ENCODE data around the gene THTPA.
"Not testable (repeated sequence)": the region's sequence is repeated elsewhere in the genome, so short reads cannot be mapped to it uniquely, and the experiment has no call there.

The THTPA gene

GRCh38 chr14:23532658-23533057, 23.4 kb upstream of the THTPA start:
- H3K4me1 ChIP-seq (ENCODE audit: control insufficient read depth, insufficient read depth, low read length, poor library complexity, severe bottlenecking), result no peaks in the 10 kb centered on the region
- H3K27ac ChIP-seq (ENCODE audit: insufficient read depth, low read length, poor library complexity, severe bottlenecking), result no peak overlapping the region
- H3K27me3 ChIP-seq (replicated peaks; ENCODE audit: control insufficient read depth, insufficient read depth, low read length, poor library complexity, severe bottlenecking), result no peaks in the 10 kb centered on the region
- no peak overlapping the region for H3K4me3 ChIP-seq (ENCODE audit: insufficient read depth, low read depth, low read length, poor library complexity, severe bottlenecking)
- no peaks in the 10 kb centered on the region for H3K36me3 ChIP-seq (ENCODE audit: control insufficient read depth, insufficient read depth, low read length)
- no peaks in the 10 kb centered on the region for H3K9me3 ChIP-seq (ENCODE audit: control insufficient read depth, low read length)
- DNase-seq, result no peak

GRCh38 chr14:23533652-23534435, 22.2 kb upstream of the THTPA start:
- Histone ChIP-seq H3K9me3 (ENCODE audit: control insufficient read depth, low read length) (no peaks in the 10 kb centered on the region), H3K36me3 (ENCODE audit: control insufficient read depth, insufficient read depth, low read length) (no peaks in the 10 kb centered on the region), H3K4me3 (ENCODE audit: insufficient read depth, low read depth, low read length, poor library complexity, severe bottlenecking) (no peak overlapping the region), H3K27me3 (replicated peaks; ENCODE audit: control insufficient read depth, insufficient read depth, low read length, poor library complexity, severe bottlenecking) (no peaks in the 10 kb centered on the region), H3K27ac (ENCODE audit: insufficient read depth, low read length, poor library complexity, severe bottlenecking) (no peak overlapping the region), H3K4me1 (ENCODE audit: control insufficient read depth, insufficient read depth, low read length, poor library complexity, severe bottlenecking) (no peaks in the 10 kb centered on the region)
- no peak for DNase-seq

- Histone ChIP-seq H3K4me3 (ENCODE audit: insufficient read depth, low read depth, low read length, poor library complexity, severe bottlenecking) (no peak overlapping the region), H3K27ac (ENCODE audit: insufficient read depth, low read length, poor library complexity, severe bottlenecking) (no peak overlapping the region), H3K4me1 (ENCODE audit: control insufficient read depth, insufficient read depth, low read length, poor library complexity, severe bottlenecking) (no peaks in the 10 kb centered on the region)
These were observed 20.1 kb upstream of the THTPA start for GRCh38 chr14:23535943-23536342.

GRCh38 chr14:23536494-23536893, 19.6 kb upstream of the THTPA start:
- Histone ChIP-seq H3K4me1 (ENCODE audit: control insufficient read depth, insufficient read depth, low read length, poor library complexity, severe bottlenecking) (no peaks in the 10 kb centered on the region), H3K27ac (ENCODE audit: insufficient read depth, low read length, poor library complexity, severe bottlenecking) (no peak overlapping the region), H3K4me3 (ENCODE audit: insufficient read depth, low read depth, low read length, poor library complexity, severe bottlenecking) (no peak overlapping the region), H3K9me3 (ENCODE audit: control insufficient read depth, low read length) (no peaks in the 10 kb centered on the region), H3K36me3 (ENCODE audit: control insufficient read depth, insufficient read depth, low read length) (no peaks in the 10 kb centered on the region), H3K27me3 (replicated peaks; ENCODE audit: control insufficient read depth, insufficient read depth, low read length, poor library complexity, severe bottlenecking) (no peaks in the 10 kb centered on the region)
- DNase-seq, result no peak

More at GRCh38 chr14:23535943-23536342, 20.1 kb upstream of the THTPA start:
- DNase-seq, result no peak
- Histone ChIP-seq H3K9me3 (ENCODE audit: control insufficient read depth, low read length) (no peaks in the 10 kb centered on the region), H3K27me3 (replicated peaks; ENCODE audit: control insufficient read depth, insufficient read depth, low read length, poor library complexity, severe bottlenecking) (no peaks in the 10 kb centered on the region), H3K36me3 (ENCODE audit: control insufficient read depth, insufficient read depth, low read length) (no peaks in the 10 kb centered on the region)

- not testable (repeated sequence) for DNase-seq; H3K9me3 ChIP-seq (ENCODE audit: control insufficient read depth, low read length); H3K27ac ChIP-seq (ENCODE audit: insufficient read depth, low read length, poor library complexity, severe bottlenecking); H3K4me1 ChIP-seq (ENCODE audit: control insufficient read depth, insufficient read depth, low read length, poor library complexity, severe bottlenecking); H3K27me3 ChIP-seq (replicated peaks; ENCODE audit: control insufficient read depth, insufficient read depth, low read length, poor library complexity, severe bottlenecking); H3K4me3 ChIP-seq (ENCODE audit: insufficient read depth, low read depth, low read length, poor library complexity, severe bottlenecking); H3K36me3 ChIP-seq (ENCODE audit: control insufficient read depth, insufficient read depth, low read length)
These were observed 19.2 kb upstream of the THTPA start for GRCh38 chr14:23536906-23537305.

- Histone ChIP-seq H3K4me3 (ENCODE audit: insufficient read depth, low read depth, low read length, poor library complexity, severe bottlenecking) (no peak overlapping the region), H3K9me3 (ENCODE audit: control insufficient read depth, low read length) (no peaks in the 10 kb centered on the region), H3K4me1 (ENCODE audit: control insufficient read depth, insufficient read depth, low read length, poor library complexity, severe bottlenecking) (no peaks in the 10 kb centered on the region), H3K27me3 (replicated peaks; ENCODE audit: control insufficient read depth, insufficient read depth, low read length, poor library complexity, severe bottlenecking) (no peaks in the 10 kb centered on the region), H3K27ac (ENCODE audit: insufficient read depth, low read length, poor library complexity, severe bottlenecking) (no peak overlapping the region), H3K36me3 (ENCODE audit: control insufficient read depth, insufficient read depth, low read length) (no peaks in the 10 kb centered on the region)
- no peak for DNase-seq
These were observed 18.6 kb upstream of the THTPA start for GRCh38 chr14:23537351-23538049.

- H3K36me3 ChIP-seq (ENCODE audit: control insufficient read depth, insufficient read depth, low read length), result no peaks in the 10 kb centered on the region
- H3K9me3 ChIP-seq (ENCODE audit: control insufficient read depth, low read length), result no peaks in the 10 kb centered on the region
- H3K27ac ChIP-seq (ENCODE audit: insufficient read depth, low read length, poor library complexity, severe bottlenecking), result no peak overlapping the region
These were observed 17.9 kb upstream of the THTPA start for GRCh38 chr14:23538050-23538718.

GRCh38 chr14:23538785-23539184, 17.3 kb upstream of the THTPA start:
- H3K27ac ChIP-seq (ENCODE audit: insufficient read depth, low read length, poor library complexity, severe bottlenecking), result no peak overlapping the region
- DNase-seq, result no peak
- no peaks in the 10 kb centered on the region for H3K4me1 ChIP-seq (ENCODE audit: control insufficient read depth, insufficient read depth, low read length, poor library complexity, severe bottlenecking)
- no peaks in the 10 kb centered on the region for H3K9me3 ChIP-seq (ENCODE audit: control insufficient read depth, low read length)
- no peaks in the 10 kb centered on the region for H3K36me3 ChIP-seq (ENCODE audit: control insufficient read depth, insufficient read depth, low read length)
- H3K27me3 ChIP-seq (replicated peaks; ENCODE audit: control insufficient read depth, insufficient read depth, low read length, poor library complexity, severe bottlenecking), result no peaks in the 10 kb centered on the region
- H3K4me3 ChIP-seq (ENCODE audit: insufficient read depth, low read depth, low read length, poor library complexity, severe bottlenecking), result no peak overlapping the region

More at GRCh38 chr14:23538050-23538718, 17.9 kb upstream of the THTPA start:
- Histone ChIP-seq H3K4me1 (ENCODE audit: control insufficient read depth, insufficient read depth, low read length, poor library complexity, severe bottlenecking) (no peaks in the 10 kb centered on the region), H3K4me3 (ENCODE audit: insufficient read depth, low read depth, low read length, poor library complexity, severe bottlenecking) (no peak overlapping the region), H3K27me3 (replicated peaks; ENCODE audit: control insufficient read depth, insufficient read depth, low read length, poor library complexity, severe bottlenecking) (no peaks in the 10 kb centered on the region)
- no peak for DNase-seq

GRCh38 chr14:23539248-23540140, 16.6 kb upstream of the THTPA start:
- no peak for DNase-seq
- no peaks in the 10 kb centered on the region for H3K4me1 ChIP-seq (ENCODE audit: control insufficient read depth, insufficient read depth, low read length, poor library complexity, severe bottlenecking)
- H3K27me3 ChIP-seq (replicated peaks; ENCODE audit: control insufficient read depth, insufficient read depth, low read length, poor library complexity, severe bottlenecking), result no peaks in the 10 kb centered on the region
- no peaks in the 10 kb centered on the region for H3K9me3 ChIP-seq (ENCODE audit: control insufficient read depth, low read length)
- no peak overlapping the region for H3K27ac ChIP-seq (ENCODE audit: insufficient read depth, low read length, poor library complexity, severe bottlenecking)
- H3K36me3 ChIP-seq (ENCODE audit: control insufficient read depth, insufficient read depth, low read length), result no peaks in the 10 kb centered on the region
- no peak overlapping the region for H3K4me3 ChIP-seq (ENCODE audit: insufficient read depth, low read depth, low read length, poor library complexity, severe bottlenecking)

Data from effector memory CD4-positive, alpha-beta T cell (primary cell).